B cell (primary cell): Measurements from ENCODE around the gene PEX5. TPM values are rescaled to one million over a fixed set of nuclear protein-coding genes. Genes with fewer than 3 reads are reported as not detected.

Source experiments
- ATAC-seq: fragments of 200-7000 bp; cut with Tn5 transposase; one replicate; pipeline ENCODE4 v1.10.0; 2021; ENCODE audit warnings: low read depth, mild to moderate bottlenecking, moderate number of reproducible peaks, moderate library complexity
- CTCF ChIA-PET: fragments of 350-600 bp; sonication (Branson Sonifier 250); formaldehyde crosslinking; loops from one replicate; lab custom pipeline; 2021; ENCODE audit warnings: antibody characterized with exemption, inconsistent platforms; lab: Charles Lee
- POLR2A ChIA-PET: fragments of 350-600 bp; sonication (Branson Sonifier 250); formaldehyde crosslinking; loops from one replicate; lab custom pipeline; 2021; ENCODE audit warnings: antibody characterized with exemption; lab: Charles Lee
- DNase-seq: peaks from one replicate; pipeline ENCODE4 v3.0.0; 2013
- H2AFZ ChIP-seq: 2 replicates; pipeline ENCODE4 v1.6.1; 2012; ENCODE audit warnings: mild to moderate bottlenecking, low read depth, low read length; ENCODE audit not compliant: insufficient read depth, poor library complexity, severe bottlenecking
- H3K27ac ChIP-seq, 2 donors: 1 replicate in 1 of 2; 2 replicates in 1 of 2; pipeline ENCODE4 v1.5.1; 2012 to 2013; ENCODE audit warnings: low read length in 2 of 2, mild to moderate bottlenecking in 2 of 2, moderate library complexity in 1 of 2
- H3K27me3 ChIP-seq, 4 experiments: fragments of 200-600 bp in 1 of 4; sonication (generic) in 1 of 4; replicated peaks in 1 of 4; 1 replicate in 2 of 4; 2 replicates in 2 of 4; pipeline versions ENCODE4 v1.6.1 to v1.7.0; 2013 to 2016; ENCODE audit warnings: low read length in 3 of 4, mild to moderate bottlenecking in 2 of 4, mixed read lengths in 1 of 4, moderate library complexity in 1 of 4; ENCODE audit not compliant: insufficient read depth in 4 of 4, control insufficient read depth in 3 of 4; ENCODE audit errors: control extremely low read depth in 1 of 4
- H3K36me3 ChIP-seq, 2 experiments: replicated peaks in 1 of 2; 1 replicate in 1 of 2; 2 replicates in 1 of 2; pipeline versions ENCODE4 v1.6.1 to v1.7.1; 2013; ENCODE audit warnings: low read length in 1 of 2; ENCODE audit not compliant: insufficient read depth in 2 of 2, control insufficient read depth in 1 of 2; ENCODE audit errors: control extremely low read depth in 1 of 2, extremely low read depth in 1 of 2
- H3K4me1 ChIP-seq, 2 donors: fragments of 200-600 bp in 1 of 2; sonication (generic) in 1 of 2; 1 replicate in 1 of 2; 2 replicates in 1 of 2; pipeline versions ENCODE4 v1.5.1 to v1.6.1; 2013 to 2017; ENCODE audit warnings: low read length in 2 of 2; ENCODE audit not compliant: control insufficient read depth in 2 of 2, insufficient read depth in 2 of 2
- H3K4me2 ChIP-seq: replicated peaks from 2 replicates; pipeline ENCODE3; 2012; ENCODE audit warnings: mild to moderate bottlenecking, low read depth, low read length; ENCODE audit not compliant: poor library complexity, severe bottlenecking
- H3K4me3 ChIP-seq, 5 experiments: fragments of 200-600 bp in 1 of 5; sonication (generic) in 1 of 5; 1 replicate in 3 of 5; 2 replicates in 2 of 5; pipeline versions ENCODE4 v1.5.1 to v1.7.0; 2011 to 2016; ENCODE audit warnings: low read length in 4 of 5, mild to moderate bottlenecking in 4 of 5, low read depth in 2 of 5, control low read depth in 1 of 5, moderate library complexity in 1 of 5; ENCODE audit not compliant: insufficient read depth in 1 of 5; ENCODE audit errors: control extremely low read depth in 1 of 5, extremely low read depth in 1 of 5
- H3K79me2 ChIP-seq: fragments of 200-600 bp; sonication (generic); one replicate; pipeline ENCODE4 v1.6.0; 2016; ENCODE audit warnings: low read length; ENCODE audit not compliant: control insufficient read depth, insufficient read depth
- H3K9ac ChIP-seq: fragments of 200-600 bp; sonication (generic); 2 replicates; pipeline ENCODE4 v1.6.1; 2017; ENCODE audit warnings: mild to moderate bottlenecking, low read length, moderate library complexity
- H3K9me3 ChIP-seq, 3 donors: one replicate each; pipeline versions ENCODE4 v1.6.1 to v1.7.1; 2013; ENCODE audit warnings: low read length in 2 of 3; ENCODE audit not compliant: control insufficient read depth in 2 of 3, insufficient read depth in 1 of 3; ENCODE audit errors: control extremely low read depth in 1 of 3
- H4K20me1 ChIP-seq: 2 replicates; pipeline ENCODE4 v1.6.0; 2012; ENCODE audit warnings: mild to moderate bottlenecking, low read length; ENCODE audit not compliant: insufficient read depth, control insufficient read depth, poor library complexity, severe bottlenecking
- H3K27ac Mint-ChIP-seq: one replicate; pipeline ENCODE4 v1.8.0; 2021; ENCODE audit warnings: mixed read lengths
- H3K27me3 Mint-ChIP-seq: one replicate; pipeline ENCODE4 v1.8.0; 2021; ENCODE audit warnings: mixed read lengths
- H3K4me1 Mint-ChIP-seq: one replicate; pipeline ENCODE4 v1.8.0; 2021; ENCODE audit warnings: mixed read lengths
- H3K4me3 Mint-ChIP-seq: one replicate; pipeline ENCODE4 v1.8.0; 2021; ENCODE audit warnings: mixed read lengths
- H3K9me3 Mint-ChIP-seq: one replicate; pipeline ENCODE4 v1.8.0; 2022; ENCODE audit warnings: mixed read lengths; ENCODE audit not compliant: insufficient read depth
- CTCF ChIP-seq: fragments of 200-600 bp; IDR thresholded peaks from one replicate; pipeline ENCODE4 v1.8.0; 2022; ENCODE audit warnings: antibody characterized with exemption, mild to moderate bottlenecking
- EZH2 ChIP-seq: IDR thresholded peaks from 2 replicates; pipeline ENCODE4 v1.6.1; 2012; ENCODE audit warnings: borderline replicate concordance, low read depth, mild to moderate bottlenecking, moderate library complexity, low read length; ENCODE audit not compliant: insufficient read depth, poor library complexity, severe bottlenecking
- WGBS: methylation state at CpG from one replicate; pipeline ENCODE4 v1.1.5; 2013; ENCODE audit warnings: missing lambda C conversion rate; ENCODE audit not compliant: insufficient coverage; 5-methylcytosine and 5-hydroxymethylcytosine counted together
- intact Hi-C: fragments of 100-400 bp; cut with micrococcal nuclease; formaldehyde crosslinking; loops from one replicate; pipeline ENCODE4 v1.10.0; 2022
- polyA plus RNA-seq: library from polyadenylated mRNA; depleted of rRNA; stranded (reverse); fragments of >200 nt; gene quantifications from 2 replicates; pipeline ENCODE4 v1.2.3, GENCODE V29; 2012
- total RNA-seq, 2 donors: library from RNA; stranded (reverse); fragments of 120-200 nt in 1 of 2; gene quantifications; 1 replicate in 1 of 2; 2 replicates in 1 of 2; pipeline versions ENCODE4 v1.2.3 to v1.2.4, GENCODE V29; 2013 to 2022

Gene PEX5
- total and polyA plus RNA-seq, 2 donors (not counting 1 experiment from before 2014, with no cell fraction given), result 11.4 to 35.0 TPM

DNA sequence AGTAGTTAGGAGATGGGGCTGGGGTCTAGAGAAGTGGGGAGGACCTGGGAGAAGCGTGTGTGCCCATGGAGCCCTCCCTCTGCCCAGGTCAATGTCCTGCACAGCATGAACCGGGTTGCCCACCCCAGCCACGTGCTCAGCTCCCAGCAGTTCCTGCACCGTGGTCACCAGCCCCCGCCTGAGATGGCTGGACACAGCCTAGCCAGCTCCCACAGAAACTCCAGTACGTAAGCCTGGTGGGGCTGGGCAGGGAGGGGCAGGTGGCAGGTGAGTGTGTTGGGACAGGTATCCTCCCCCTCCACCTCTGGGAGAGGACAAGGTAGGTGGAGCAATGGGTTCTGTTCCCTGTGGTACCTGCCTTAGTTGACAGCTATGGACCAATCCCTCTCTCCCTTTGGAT is 38.6 kb upstream of the PEX5 start:
- no peak overlapping the region for H3K4me3 ChIP-seq
- no peaks in the 10 kb centered on the region for H3K4me1 ChIP-seq
- no peak for ATAC-seq
- no peak overlapping the region for H3K9ac ChIP-seq
- ChIA-PET CTCF (interaction anchor here (0.7 to 1.6 kb wide), 2 partner anchors 10 to 15 kb away, joined by 3 to 8 read pairs; no protein-coding TSS in a partner anchor), POLR2A (no interaction called here)
- H3K27ac ChIP-seq, result no peak overlapping the region
- no peak overlapping the region for H2AFZ ChIP-seq
- no peak for DNase-seq
- H3K4me2 ChIP-seq, result no peak overlapping the region
- no peak overlapping the region for H3K4me3 Mint-ChIP-seq
- TF ChIP-seq EZH2, result no peak
- TF ChIP-seq CTCF, result no peak
- H4K20me1 ChIP-seq, result no peaks in the 10 kb centered on the region
- no peaks in the 10 kb centered on the region for H3K4me1 Mint-ChIP-seq
- intact Hi-C loops, result no loop called here
- H3K79me2 ChIP-seq, result no peaks in the 10 kb centered on the region
- H3K36me3 ChIP-seq, result peaks cover 1 to 32% of the 10 kb centered on the region in 2 experiments
- no peaks in the 10 kb centered on the region for H3K9me3 ChIP-seq
- no peaks in the 10 kb centered on the region for H3K27me3 Mint-ChIP-seq
- H3K27me3 ChIP-seq, result no peaks in the 10 kb centered on the region
- H3K27ac Mint-ChIP-seq, result no peak overlapping the region
- 100% methylated on average over 2 of the region's 6 CpGs for WGBS
- no peaks in the 10 kb centered on the region for H3K9me3 Mint-ChIP-seq

- H3K4me2 ChIP-seq, result no peak overlapping the region
- H3K9me3 Mint-ChIP-seq, result no peaks in the 10 kb centered on the region
- H3K9me3 ChIP-seq, result no peaks in the 10 kb centered on the region
- no peaks in the 10 kb centered on the region for H3K27me3 Mint-ChIP-seq
- peaks cover 1 to 29% of the 10 kb centered on the region in 2 experiments for H3K36me3 ChIP-seq
- no peak for DNase-seq
- no peak overlapping the region for H3K9ac ChIP-seq
- ChIA-PET POLR2A (no interaction called here), CTCF (no interaction called here)
- no peak overlapping the region for H3K4me3 ChIP-seq
- H4K20me1 ChIP-seq, result no peaks in the 10 kb centered on the region
- no peak for TF ChIP-seq EZH2
- TF ChIP-seq CTCF, result no peak
- WGBS, result 100% methylated on average over 1 of the region's 6 CpGs
- no peaks in the 10 kb centered on the region for H3K4me1 Mint-ChIP-seq
- no peaks in the 10 kb centered on the region for H3K27me3 ChIP-seq
- no peak overlapping the region for H3K27ac ChIP-seq
- no peaks in the 10 kb centered on the region for H3K79me2 ChIP-seq
- no peak overlapping the region for H2AFZ ChIP-seq
- no peak for ATAC-seq
- no peak overlapping the region for H3K27ac Mint-ChIP-seq
- no peak overlapping the region for H3K4me3 Mint-ChIP-seq
- H3K4me1 ChIP-seq, result no peaks in the 10 kb centered on the region
- intact Hi-C loops, result no loop called here
Measured at GRCh38 chr12:7151532-7151931, 38.0 kb upstream of the PEX5 start.
